IPS DF 4.7 (cell line): ENCODE measurements around the gene ITPR1.

ENCODE experiments used
- DNase-seq: peaks from one replicate; pipeline ENCODE4 v3.0.0-alpha.2; 2013; ENCODE audit warnings: low spot score; ENCODE audit errors: extremely low read depth

The ITPR1 gene

DNA sequence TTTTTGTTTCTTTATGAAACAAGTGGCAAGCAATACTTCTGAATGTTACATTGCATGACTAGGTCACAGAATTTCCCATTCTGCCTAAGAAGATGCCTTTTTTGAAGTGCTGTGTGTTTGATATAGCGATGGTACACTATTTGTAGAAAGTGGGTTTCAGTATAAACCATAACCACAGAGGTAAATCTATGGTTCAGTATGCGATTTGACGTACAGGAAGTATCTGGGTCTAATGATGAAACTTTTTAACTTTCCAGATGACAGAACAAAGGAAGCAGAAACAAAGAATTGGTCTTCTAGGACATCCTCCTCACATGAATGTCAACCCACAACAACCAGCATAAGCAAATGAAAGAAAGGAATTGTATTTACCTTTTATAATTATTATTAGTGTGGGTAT, 352.7 kb downstream of the ITPR1 start:
- DNase-seq, result no peak

- no peak for DNase-seq
Observed at GRCh38 chr3:4846543-4846942, 353.4 kb downstream of the ITPR1 start.

DNA sequence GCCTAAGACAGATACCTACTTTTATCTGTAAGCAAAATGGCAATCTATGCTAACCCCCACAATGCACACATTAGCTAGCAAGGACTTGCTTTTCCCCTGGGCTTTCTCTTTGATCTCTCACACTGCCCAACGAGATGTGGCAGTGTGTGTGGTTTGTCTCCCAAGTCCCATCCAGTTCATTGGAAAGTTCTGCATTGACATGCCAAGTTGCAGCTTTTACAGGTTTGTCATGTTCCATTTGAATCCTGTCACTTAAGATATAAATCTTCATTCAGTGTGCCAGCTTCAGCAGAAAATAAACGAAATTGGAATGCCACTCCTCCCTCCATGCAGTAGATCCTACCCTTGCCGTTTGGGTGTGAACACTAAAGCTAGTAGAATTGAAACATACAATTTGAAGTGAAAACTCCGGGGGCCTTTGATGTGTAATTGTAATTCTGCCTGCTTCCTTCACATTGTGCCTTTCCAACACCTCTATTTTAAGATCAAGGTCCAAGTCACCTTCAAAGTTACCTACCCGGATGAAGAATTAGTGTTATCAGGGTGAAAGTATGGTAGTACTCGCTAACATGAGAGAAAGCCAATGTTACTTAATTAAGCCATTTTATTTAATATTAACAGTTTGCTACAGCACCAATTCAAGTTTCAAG, 355.2 kb downstream of the ITPR1 start:
- no peak for DNase-seq

GRCh38 chr3:4849136-4849535, 356.0 kb downstream of the ITPR1 start:
- DNase-seq, result no peak

DNA sequence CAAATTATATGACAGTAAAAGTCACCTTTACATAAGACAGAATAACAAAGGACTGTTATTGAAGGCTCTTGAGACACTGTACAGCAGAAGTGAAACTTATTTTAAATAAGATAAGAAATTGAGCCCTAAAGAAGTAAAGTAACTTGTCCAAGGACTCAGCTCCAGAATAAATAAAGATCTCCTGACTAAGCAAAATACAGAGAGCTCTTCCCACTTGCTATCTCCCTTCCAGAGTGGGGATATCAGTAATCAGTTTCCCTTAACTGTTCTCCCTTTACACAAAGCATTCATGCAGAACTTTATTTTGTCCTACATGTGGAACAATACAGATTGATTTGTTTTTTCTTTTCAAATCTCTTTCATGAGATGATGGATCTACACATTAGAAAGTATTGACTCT, 356.6 kb downstream of the ITPR1 start:
- no peak for DNase-seq

DNA sequence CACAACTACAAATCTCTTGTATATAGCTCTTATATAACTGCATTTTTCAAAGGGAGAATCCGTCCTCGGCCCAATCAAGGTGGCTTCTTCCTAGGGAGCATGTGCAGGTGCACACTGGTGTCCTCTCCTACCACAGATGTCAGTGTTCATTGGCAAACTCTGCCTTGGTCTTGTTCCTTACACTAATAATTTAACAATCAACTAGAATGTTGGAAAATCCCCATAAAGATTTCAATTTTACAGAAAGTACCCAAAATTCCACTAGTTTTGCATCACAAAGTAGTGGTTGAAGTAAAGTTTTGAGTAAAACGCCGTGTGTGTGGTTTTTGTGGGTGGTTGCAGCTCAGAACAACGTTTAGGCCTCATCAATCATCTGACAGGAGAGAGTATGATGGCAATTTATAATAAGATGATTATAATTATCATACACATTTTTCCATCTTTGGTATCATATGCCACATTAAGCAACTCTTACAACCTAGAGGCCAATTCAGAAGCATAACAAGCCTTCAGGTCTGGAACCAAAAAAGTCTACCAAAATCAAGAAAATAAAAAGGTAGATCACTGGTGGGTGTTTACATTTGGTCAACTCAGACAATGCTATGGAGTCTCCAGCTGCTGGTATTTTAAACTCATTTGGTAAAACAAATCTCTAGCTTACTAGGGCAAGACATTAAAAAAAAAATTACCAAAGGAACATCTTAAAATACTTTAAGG, 357.2 kb downstream of the ITPR1 start:
- DNase-seq, result no peak

DNA sequence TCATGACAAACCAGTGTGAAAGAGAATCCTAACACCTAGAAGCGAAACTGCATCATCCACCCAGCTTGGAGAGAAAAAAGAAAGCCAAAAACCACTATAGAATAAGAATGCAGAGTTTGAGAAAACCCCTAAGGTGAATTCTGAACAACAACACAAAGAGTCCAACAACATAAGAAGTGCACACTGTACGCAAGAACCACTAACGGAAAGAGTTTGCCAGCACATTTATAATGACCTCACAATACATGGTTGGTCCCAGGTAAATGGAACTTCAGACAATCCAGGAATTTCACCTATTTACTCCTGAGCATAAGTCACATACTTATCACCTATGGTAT, 357.7 kb downstream of the ITPR1 start:
- no peak for DNase-seq

DNA sequence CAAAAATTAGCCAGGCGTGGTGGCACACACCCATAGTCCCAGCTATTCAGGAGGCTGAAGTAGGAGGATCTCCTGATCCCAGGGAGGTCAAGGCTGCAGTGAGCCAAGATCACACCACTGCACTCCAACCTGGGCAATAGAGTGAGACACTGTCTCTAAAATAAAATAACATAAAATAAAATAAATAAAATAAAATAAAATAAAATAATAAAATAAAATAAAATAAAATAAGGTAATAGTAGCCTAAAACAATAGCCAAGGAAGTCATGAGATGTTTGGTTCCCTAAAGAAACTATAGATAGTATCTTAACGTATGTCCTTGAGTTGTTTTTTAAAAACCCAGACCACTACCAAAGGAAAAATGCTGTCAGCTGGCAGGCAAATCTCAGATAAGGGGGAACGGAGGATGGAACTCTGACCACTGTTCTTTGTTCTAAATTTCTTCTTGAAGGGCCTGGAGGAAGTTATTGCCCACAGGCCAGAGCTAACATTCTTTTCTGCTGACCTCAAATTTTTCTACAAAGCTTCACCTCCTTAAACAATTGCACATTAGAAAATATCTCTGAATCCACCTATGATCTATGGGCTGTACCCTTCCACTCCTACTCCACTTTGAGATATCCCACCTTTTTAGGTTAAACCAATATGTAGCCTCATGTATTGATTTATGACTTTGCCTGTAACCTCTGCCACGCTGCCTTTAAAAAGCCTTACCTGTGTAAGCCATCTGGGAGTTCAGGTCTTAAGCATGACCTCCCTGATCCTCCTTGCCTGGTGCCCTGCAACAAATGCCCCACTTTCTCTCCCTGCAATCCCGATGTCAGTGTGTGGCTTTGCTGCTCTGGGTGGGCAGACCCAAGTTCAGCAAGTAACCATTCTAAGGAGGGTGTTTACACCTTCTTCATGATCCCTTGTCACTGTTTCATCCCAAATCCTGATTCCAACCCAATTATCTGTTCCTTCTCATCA, 359.9 kb downstream of the ITPR1 start:
- DNase-seq, result no peak

GRCh38 chr3:4853749-4854140, 360.6 kb downstream of the ITPR1 start:
- no peak for DNase-seq

GRCh38 chr3:4855676-4856075, 362.5 kb downstream of the ITPR1 start:
- DNase-seq, result no peak

- no peak for DNase-seq
Observed at GRCh38 chr3:4856136-4856535, 363.0 kb downstream of the ITPR1 start.

DNA sequence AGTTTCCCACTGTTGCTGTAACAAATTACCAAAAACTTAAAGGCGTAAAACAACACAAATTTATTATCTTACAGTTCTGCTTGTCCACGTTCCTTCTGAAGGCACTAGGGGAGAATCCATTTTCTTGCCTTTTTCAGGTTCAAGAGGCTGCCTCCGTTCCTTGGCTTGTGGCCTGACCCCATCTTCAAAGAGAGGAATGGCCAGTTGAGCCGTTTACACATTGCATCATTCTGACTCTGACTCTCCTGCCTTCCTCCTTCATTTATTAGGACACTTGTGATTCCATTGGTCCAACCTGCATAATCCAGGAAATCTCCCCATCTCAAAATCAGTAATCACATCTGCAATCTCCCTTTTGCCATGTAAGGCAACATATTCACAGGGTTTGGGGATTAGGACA, 363.4 kb downstream of the ITPR1 start:
- DNase-seq, result no peak

- no peak for DNase-seq
Observed at GRCh38 chr3:4856986-4857385, 363.8 kb downstream of the ITPR1 start.

- DNase-seq, result no peak
Observed at GRCh38 chr3:4859788-4860187, 366.6 kb downstream of the ITPR1 start.

DNA sequence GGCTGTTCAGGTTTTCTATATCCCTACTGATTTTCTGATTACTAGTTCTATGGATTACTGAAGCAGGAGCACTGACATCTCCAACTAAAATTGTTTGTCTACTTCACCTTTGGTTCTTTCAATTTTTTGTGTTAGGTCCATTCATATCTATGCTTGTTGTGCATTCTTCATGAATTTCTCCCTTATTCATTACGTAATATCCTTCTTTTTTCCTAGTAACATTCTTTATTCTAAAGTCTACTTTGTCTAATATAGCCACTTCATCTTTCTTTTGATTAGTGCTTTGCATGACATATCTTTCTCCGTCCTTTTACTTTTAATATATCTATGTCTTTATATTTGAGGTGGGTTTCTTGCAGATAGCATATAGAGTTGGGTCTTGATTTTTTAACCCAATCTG, 369.8 kb downstream of the ITPR1 start:
- no peak for DNase-seq

DNA sequence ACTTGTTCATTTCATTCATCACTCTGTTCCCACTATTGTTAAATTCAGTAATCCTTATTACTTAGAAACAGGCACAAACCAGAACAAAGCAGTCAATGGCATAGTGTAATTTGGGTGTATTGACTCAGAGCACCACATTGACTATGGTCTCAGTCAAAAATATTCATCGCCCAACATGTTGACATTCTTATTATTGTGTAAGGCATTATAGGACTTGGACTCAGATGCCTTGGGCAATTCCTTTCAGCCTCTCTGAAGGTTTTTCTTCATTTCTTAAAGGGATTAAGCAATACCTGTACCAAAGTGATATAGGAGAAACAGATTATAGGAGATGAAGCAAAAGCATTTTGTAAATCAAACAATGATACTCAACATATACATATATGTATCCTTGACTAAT, 371.4 kb downstream of the ITPR1 start:
- no peak for DNase-seq

DNA sequence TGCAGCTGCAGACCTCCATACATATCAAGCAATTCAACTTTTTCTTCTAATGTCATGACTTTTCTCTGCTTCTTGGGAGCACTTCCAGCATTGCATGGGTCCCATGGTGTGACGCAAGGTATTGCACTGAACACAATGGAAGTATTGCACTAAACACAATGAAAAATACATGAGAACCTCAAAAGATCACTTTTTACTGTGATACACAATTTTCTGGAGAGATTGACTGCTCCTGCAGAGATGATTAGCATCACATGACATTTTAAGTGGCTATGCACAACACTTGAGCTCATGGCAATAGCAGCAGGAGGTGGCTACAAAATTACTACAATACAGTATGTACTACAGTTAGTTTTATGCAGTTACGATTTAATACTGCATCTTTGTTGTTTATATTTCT, 372.6 kb downstream of the ITPR1 start:
- no peak for DNase-seq

GRCh38 chr3:4866866-4867265, 373.7 kb downstream of the ITPR1 start:
- DNase-seq, result no peak

- no peak for DNase-seq
Observed at GRCh38 chr3:4877173-4877787, 384.1 kb downstream of the ITPR1 start.

- no peak for DNase-seq
Observed at GRCh38 chr3:4880850-4881249, 387.7 kb downstream of the ITPR1 start.

- no peak for DNase-seq
Observed at GRCh38 chr3:4882548-4882947, 389.4 kb downstream of the ITPR1 start.

DNA sequence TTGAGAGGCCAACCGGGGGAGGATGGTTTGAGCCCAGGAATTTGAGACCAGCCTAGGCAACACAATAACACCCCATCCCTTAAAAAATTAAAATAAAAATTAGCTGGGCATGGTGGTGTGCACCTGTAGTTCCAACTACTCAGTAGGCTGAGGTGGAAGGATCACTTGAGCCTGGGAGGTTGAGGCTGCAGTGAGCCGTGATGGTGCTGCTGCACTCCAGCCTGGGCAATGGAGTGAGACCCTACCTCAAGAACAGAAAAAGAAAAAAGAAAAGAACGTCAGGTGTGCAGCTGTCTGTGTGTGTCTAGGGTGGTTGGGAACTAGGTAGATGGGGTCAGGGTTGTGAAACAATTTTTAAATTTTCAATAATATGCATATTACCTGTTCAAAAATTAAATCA, 389.9 kb downstream of the ITPR1 start:
- no peak for DNase-seq
